ENCODE data around the gene RXRB. TPM values are rescaled to one million over a fixed set of nuclear protein-coding genes. Genes with fewer than 3 reads are reported as not detected.

The RXRB gene
- polyA plus RNA-seq, 1 of the 3 experiments (the other 2 are of a cell fraction), result 45.8 TPM

DNA sequence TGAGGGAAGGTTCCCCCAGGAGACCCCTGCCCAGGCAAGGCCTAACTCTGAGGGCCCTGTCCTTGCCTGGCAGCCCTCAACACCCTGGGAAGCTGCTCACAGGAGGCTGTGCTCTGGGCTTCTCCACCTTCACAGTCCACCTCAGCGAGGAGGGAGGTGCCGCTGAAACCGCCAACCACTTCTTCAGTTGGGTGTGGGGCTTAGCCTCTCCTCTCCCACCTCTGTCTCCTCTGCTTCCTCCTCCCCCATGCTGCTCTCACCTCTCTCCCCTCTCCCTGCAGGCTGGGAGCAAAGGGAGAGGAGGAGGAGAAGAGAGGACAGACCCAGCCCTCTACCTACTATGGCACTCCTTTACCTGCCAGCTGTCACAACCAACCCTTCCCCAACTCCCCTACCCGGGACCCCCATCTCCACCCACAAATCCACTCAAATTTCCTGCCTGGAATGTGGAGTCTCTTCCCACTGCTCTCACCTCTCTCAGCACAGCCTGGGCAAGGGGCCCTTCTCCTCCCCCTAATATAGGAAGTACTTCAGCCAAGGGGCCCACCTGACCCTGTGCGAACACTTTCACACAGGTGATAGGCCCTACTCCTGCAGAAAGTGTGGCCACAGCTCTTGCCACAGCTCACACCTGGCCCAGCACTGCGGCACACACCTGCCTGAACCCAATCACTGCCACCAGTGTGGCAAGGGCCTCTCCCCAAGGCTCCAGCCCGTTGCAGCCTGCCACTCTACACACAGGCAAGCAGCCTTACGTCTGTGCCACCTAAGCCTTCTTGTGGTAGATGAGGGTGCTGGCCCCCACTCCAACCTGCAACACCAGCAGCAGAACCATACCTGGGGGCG, 15.0 kb upstream of the RXRB start:
- Histone ChIP-seq H3K9me2 (no peaks in the 10 kb centered on the region), H3F3A (replicated peaks; ENCODE audit: insufficient read depth) (no peaks in the 10 kb centered on the region), H3K9ac (no peak overlapping the region), H3K4me3 (ENCODE audit: low read depth in 2 of 2, low read length in 1 of 2) (no peak overlapping the region), H3K9me3 (no peaks in the 10 kb centered on the region), H3K36me3 (replicated peaks in 1 of 2; ENCODE audit: control insufficient read depth in 1 of 2, insufficient read depth in 2 of 2, low read length in 1 of 2) (peaks cover 5 to 10% of the 10 kb centered on the region in 2 experiments), H3K4me2 (no peak overlapping the region), H2AFZ (ENCODE audit: low read depth) (no peak overlapping the region), H3K27ac (ENCODE audit: low read depth in 2 of 2, low read length in 1 of 2) (no peak overlapping the region), H3K27me3 (ENCODE audit: insufficient read depth) (peaks cover 9% of the 10 kb centered on the region; the same call in 1 of the 2 replicates), H3K4me1 (ENCODE audit: control insufficient read depth in 1 of 2, insufficient read depth in 2 of 2, low read depth in 1 of 2, low read length in 1 of 2) (peaks cover 4 to 19% of the 10 kb centered on the region in 2 experiments; a peak in 3 of 4 replicates), H3K79me2 (ENCODE audit: insufficient read depth) (no peaks in the 10 kb centered on the region), H4K20me1 (ENCODE audit: insufficient read depth) (no peaks in the 10 kb centered on the region)
- 69% methylated on average over 8 of the region's 9 CpGs for WGBS (ENCODE audit: low lambda C conversion rate)
- CTCF ChIA-PET, result interaction anchor here (1.0 kb wide), 3 partner anchors 33 to 54 kb away, joined by 3 read pairs; no protein-coding TSS in a partner anchor
- POLR2A ChIA-PET, result no interaction called here
- no peak for DNase-seq
- TF ChIP-seq POLR2AphosphoS5 (IDR thresholded peaks at IDR 0.05; ENCODE audit: low read depth, low read length) (no peak), TEAD4 (IDR thresholded peaks at IDR 0.05; ENCODE audit: borderline replicate concordance, insufficient read depth) (no peak), GATA2 (CRISPR knock-in tag; IDR thresholded peaks at IDR 0.05) (no peak), NFIC (IDR thresholded peaks at IDR 0.05; ENCODE audit: borderline replicate concordance) (no peak), FOXM1 (IDR thresholded peaks at IDR 0.05; ENCODE audit: low read depth) (no peak), MEF2A (IDR thresholded peaks at IDR 0.05; ENCODE audit: borderline replicate concordance, low read depth) (no peak), CHD2 (IDR thresholded peaks at IDR 0.05; ENCODE audit: low read length, partially characterized antibody) (no peak), SMC3 (IDR thresholded peaks at IDR 0.05; ENCODE audit: low read depth, low read length) (no peak), JUND (IDR thresholded peaks at IDR 0.05) (no peak), RFX5 (IDR thresholded peaks at IDR 0.05; ENCODE audit: low read length) (no peak), EZH2phosphoT487 (IDR thresholded peaks at IDR 0.05; ENCODE audit: borderline replicate concordance, low read depth) (no peak)
- TF ChIP-seq, protein P1, sequence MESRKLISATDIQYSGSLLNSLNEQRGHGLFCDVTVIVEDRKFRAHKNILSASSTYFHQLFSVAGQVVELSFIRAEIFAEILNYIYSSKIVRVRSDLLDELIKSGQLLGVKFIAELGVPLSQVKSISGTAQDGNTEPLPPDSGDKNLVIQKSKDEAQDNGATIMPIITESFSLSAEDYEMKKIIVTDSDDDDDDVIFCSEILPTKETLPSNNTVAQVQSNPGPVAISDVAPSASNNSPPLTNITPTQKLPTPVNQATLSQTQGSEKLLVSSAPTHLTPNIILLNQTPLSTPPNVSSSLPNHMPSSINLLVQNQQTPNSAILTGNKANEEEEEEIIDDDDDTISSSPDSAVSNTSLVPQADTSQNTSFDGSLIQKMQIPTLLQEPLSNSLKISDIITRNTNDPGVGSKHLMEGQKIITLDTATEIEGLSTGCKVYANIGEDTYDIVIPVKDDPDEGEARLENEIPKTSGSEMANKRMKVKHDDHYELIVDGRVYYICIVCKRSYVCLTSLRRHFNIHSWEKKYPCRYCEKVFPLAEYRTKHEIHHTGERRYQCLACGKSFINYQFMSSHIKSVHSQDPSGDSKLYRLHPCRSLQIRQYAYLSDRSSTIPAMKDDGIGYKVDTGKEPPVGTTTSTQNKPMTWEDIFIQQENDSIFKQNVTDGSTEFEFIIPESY (IDR thresholded peaks at IDR 0.05; ENCODE audit: borderline replicate concordance, low read depth), result no peak
- TF ChIP-seq, protein P2, sequence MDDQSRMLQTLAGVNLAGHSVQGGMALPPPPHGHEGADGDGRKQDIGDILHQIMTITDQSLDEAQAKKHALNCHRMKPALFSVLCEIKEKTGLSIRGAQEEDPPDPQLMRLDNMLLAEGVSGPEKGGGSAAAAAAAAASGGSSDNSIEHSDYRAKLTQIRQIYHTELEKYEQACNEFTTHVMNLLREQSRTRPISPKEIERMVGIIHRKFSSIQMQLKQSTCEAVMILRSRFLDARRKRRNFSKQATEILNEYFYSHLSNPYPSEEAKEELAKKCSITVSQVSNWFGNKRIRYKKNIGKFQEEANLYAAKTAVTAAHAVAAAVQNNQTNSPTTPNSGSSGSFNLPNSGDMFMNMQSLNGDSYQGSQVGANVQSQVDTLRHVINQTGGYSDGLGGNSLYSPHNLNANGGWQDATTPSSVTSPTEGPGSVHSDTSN (IDR thresholded peaks at IDR 0.05), result no peak
- TF ChIP-seq, protein P3, sequence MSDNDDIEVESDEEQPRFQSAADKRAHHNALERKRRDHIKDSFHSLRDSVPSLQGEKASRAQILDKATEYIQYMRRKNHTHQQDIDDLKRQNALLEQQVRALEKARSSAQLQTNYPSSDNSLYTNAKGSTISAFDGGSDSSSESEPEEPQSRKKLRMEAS (IDR thresholded peaks at IDR 0.05; ENCODE audit: low read depth), result no peak
- TF ChIP-seq, protein P4, sequence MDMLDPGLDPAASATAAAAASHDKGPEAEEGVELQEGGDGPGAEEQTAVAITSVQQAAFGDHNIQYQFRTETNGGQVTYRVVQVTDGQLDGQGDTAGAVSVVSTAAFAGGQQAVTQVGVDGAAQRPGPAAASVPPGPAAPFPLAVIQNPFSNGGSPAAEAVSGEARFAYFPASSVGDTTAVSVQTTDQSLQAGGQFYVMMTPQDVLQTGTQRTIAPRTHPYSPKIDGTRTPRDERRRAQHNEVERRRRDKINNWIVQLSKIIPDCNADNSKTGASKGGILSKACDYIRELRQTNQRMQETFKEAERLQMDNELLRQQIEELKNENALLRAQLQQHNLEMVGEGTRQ (IDR thresholded peaks at IDR 0.05; ENCODE audit: borderline replicate concordance, low read depth, low read length), result no peak

Data from SK-N-SH (cell line).